ENCODE measurements around the gene PTBP1. TPM values are rescaled to one million over a fixed set of nuclear protein-coding genes. Genes with fewer than 3 reads are reported as not detected.
A peak's percentile ranks its signal among the peaks of the same experiment; 100 is the strongest.

The PTBP1 gene
- total and polyA plus RNA-seq, 2 of the 13 experiments (the other 11 are each of a cell fraction or from before 2014, with no cell fraction given): 195 to 288 TPM

GRCh38 chr19:799076-799881 is 2.0 kb downstream of the PTBP1 start (continued):
- TF ChIP-seq EED (CRISPR knock-in tag; IDR thresholded peaks at IDR 0.05) (no peak), ZFP36 (IDR thresholded peaks at IDR 0.05; ENCODE audit: borderline replicate concordance, low read depth, low read length, partially characterized antibody) (no peak), RFX3 (CRISPR knock-in tag; IDR thresholded peaks at IDR 0.05) (no peak), ZBTB7B (CRISPR knock-in tag; IDR thresholded peaks at IDR 0.05) (0 out of 2 replicates have a peak, but pooled peaks have one; percentile 55), MLLT10 (CRISPR knock-in tag; IDR thresholded peaks at IDR 0.05) (no peak), SOX6 (IDR thresholded peaks at IDR 0.05) (no peak), SOX6 (CRISPR knock-in tag; IDR thresholded peaks at IDR 0.05) (no peak), ZNF891 (CRISPR knock-in tag; IDR thresholded peaks at IDR 0.05) (0 out of 2 replicates have a peak, but pooled peaks have one; percentile 25), AKNA (CRISPR knock-in tag; IDR thresholded peaks at IDR 0.05; ENCODE audit: borderline replicate concordance) (no peak), CENPX (CRISPR knock-in tag; IDR thresholded peaks at IDR 0.05) (no peak), SKI (IDR thresholded peaks at IDR 0.05; ENCODE audit: partially characterized antibody) (no peak), KDM6A (CRISPR knock-in tag; IDR thresholded peaks at IDR 0.05; ENCODE audit: low read depth) (no peak), TAF1 (CRISPR knock-in tag; IDR thresholded peaks at IDR 0.05) (no peak; the same call in 1 of the 2 replicates), ZNF574 (CRISPR knock-in tag; IDR thresholded peaks at IDR 0.05) (no peak), LCORL (IDR thresholded peaks at IDR 0.05) (no peak), LCORL (CRISPR knock-in tag; IDR thresholded peaks at IDR 0.05) (0 out of 2 replicates have a peak, but pooled peaks have one; percentile 36)
- TF ChIP-seq, protein P1, sequence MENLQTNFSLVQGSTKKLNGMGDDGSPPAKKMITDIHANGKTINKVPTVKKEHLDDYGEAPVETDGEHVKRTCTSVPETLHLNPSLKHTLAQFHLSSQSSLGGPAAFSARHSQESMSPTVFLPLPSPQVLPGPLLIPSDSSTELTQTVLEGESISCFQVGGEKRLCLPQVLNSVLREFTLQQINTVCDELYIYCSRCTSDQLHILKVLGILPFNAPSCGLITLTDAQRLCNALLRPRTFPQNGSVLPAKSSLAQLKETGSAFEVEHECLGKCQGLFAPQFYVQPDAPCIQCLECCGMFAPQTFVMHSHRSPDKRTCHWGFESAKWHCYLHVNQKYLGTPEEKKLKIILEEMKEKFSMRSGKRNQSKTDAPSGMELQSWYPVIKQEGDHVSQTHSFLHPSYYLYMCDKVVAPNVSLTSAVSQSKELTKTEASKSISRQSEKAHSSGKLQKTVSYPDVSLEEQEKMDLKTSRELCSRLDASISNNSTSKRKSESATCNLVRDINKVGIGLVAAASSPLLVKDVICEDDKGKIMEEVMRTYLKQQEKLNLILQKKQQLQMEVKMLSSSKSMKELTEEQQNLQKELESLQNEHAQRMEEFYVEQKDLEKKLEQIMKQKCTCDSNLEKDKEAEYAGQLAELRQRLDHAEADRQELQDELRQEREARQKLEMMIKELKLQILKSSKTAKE (CRISPR knock-in tag; IDR thresholded peaks at IDR 0.05; ENCODE audit: borderline replicate concordance): 0 out of 2 replicates have a peak, but pooled peaks have one; percentile 38
- TF ChIP-seq, protein P2, sequence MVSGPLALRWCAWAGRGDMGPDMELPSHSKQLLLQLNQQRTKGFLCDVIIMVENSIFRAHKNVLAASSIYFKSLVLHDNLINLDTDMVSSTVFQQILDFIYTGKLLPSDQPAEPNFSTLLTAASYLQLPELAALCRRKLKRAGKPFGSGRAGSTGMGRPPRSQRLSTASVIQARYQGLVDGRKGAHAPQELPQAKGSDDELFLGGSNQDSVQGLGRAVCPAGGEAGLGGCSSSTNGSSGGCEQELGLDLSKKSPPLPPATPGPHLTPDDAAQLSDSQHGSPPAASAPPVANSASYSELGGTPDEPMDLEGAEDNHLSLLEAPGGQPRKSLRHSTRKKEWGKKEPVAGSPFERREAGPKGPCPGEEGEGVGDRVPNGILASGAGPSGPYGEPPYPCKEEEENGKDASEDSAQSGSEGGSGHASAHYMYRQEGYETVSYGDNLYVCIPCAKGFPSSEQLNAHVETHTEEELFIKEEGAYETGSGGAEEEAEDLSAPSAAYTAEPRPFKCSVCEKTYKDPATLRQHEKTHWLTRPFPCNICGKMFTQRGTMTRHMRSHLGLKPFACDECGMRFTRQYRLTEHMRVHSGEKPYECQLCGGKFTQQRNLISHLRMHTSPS (CRISPR knock-in tag; IDR thresholded peaks at IDR 0.05; ENCODE audit: low read depth): no peak
